SK-N-MC (cell line): ENCODE results near the gene PAGR1.
"Not testable (repeated sequence)": the region's sequence is repeated elsewhere in the genome, so short reads cannot be mapped to it uniquely, and the experiment has no call there.

Source experiments
- EZH2 ChIP-seq: fragments of 200-600 bp; sonication (generic); IDR thresholded peaks from one replicate; pipeline ENCODE4 v1.6.1; 2017; ENCODE audit warnings: antibody characterized with exemption
- FOXP2 ChIP-seq: optimal IDR thresholded peaks from 2 replicates; pipeline ENCODE3; 2011; ENCODE audit warnings: mild to moderate bottlenecking, moderate library complexity; ENCODE audit not compliant: insufficient read depth; ENCODE audit errors: extremely low read length, control extremely low read depth
- POLR2AphosphoS5 ChIP-seq: IDR thresholded peaks from 2 replicates; pipeline ENCODE4 v1.6.1; 2012; ENCODE audit warnings: mild to moderate bottlenecking, low read depth, low read length, borderline replicate concordance

DNA sequence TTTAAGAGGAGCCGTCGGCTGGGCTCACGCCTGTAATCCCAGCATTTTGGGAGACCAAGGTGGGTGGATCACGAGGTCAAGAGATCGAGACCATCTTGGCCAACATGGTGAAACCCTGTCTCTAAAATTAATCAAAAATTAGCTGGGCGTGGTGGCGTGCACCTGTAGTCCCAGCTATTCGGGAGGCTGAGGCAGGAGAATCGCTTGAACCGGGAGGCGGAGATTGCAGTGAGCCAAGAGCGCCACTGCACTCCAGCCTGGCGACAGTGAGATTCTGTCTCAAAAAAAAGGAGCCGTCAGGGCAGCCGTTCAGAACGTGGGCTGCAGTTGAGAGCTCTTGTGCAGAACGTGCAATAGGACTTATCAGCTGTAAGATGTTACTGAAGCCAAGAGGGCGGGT, 22.8 kb upstream of the PAGR1 start:
- TF ChIP-seq EZH2, POLR2AphosphoS5, FOXP2: not testable (repeated sequence)
